HG02610 (cell line): ENCODE results near the gene KIF26A.

Experiments used
- ATAC-seq: cut with Tn5 transposase; IDR thresholded peaks from one replicate; pipeline ENCODE4 v1.9.1; 2021; ENCODE audit warnings: mild to moderate bottlenecking, moderate library complexity; ENCODE audit not compliant: unreplicated experiment

Gene KIF26A

DNA sequence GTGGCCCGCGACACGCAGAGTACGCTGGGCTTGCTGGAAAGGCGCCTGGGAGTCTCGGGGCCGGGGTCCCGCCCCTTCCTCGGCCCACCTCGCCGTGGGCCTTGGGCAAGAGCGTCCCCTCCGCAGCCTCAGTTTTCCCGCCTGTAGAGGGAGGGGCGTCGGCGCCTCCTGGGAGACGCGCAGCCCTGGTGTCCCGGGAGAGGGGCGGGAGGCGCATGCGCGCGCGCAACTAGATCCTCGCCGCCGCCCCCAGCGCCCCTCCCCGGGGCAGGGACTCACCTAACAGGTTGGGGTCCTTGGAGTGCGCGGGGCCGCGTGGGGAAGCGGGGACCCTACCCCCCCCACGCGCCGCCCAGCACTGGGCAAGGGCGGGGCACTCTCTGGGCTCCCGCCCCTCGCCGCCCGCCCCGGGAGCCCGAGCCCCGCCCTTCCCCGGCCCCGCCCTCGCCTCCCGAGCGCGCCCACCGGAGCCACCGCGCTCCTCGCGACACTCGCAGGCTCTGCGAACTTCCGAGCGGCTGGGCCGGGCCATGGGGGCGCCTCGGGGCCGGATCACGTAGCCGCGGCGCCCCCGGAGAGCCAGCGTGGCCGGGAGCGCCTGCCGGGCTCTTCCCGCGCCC is at the start of gene KIF26A:
Gene KIF26A, plus strand, starts transcription at position 490 of the 620 bp plus-strand sequence. CDS start 136 bp downstream, outside the sequence.
- ATAC-seq = no peak

GRCh38 chr14:104090071-104090748 is 48.2 kb upstream of the KIF26A start:
- ATAC-seq = no peak

DNA sequence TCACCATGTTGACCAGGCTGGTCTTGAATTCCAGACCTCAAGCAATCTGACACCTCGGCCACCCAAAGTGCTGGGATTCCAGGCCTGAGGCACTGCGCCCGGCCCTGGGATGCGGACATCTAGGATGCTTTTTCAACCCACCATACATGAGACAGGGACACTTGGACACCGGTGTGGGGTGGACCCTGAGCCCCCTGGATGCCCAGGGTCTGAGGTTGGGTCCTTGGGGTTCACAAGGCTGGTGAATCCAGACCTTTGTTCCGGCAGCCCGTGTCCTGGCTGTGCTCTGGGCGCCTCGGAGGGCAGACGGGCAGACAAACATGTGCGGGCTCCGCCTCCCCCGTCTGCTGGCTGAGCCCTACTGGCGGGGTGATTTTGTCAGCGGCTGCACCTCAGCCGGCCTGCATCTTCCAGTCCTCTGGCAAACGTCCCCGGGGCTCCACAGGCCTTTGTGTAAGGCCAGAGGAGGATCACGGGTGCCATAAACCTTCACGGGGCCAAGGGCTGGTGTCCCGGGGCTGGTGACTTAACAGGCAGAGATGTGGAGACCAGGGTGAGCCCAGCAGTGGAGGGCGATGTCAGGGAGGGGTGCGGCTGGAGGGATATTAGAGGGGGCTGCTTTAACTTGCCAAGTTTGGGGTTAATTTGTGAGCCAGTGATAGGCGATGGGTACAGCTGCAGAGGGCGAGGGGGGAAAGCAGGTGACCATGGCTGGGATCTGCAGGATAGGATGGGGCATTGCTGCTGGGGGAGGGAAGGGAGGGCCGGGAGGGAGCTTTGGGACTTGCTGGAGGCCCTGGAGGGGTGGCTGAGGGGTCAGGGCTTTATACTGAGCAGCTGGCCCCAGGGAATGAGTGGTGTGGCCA is 47.1 kb upstream of the KIF26A start:
- ATAC-seq = no peak

DNA sequence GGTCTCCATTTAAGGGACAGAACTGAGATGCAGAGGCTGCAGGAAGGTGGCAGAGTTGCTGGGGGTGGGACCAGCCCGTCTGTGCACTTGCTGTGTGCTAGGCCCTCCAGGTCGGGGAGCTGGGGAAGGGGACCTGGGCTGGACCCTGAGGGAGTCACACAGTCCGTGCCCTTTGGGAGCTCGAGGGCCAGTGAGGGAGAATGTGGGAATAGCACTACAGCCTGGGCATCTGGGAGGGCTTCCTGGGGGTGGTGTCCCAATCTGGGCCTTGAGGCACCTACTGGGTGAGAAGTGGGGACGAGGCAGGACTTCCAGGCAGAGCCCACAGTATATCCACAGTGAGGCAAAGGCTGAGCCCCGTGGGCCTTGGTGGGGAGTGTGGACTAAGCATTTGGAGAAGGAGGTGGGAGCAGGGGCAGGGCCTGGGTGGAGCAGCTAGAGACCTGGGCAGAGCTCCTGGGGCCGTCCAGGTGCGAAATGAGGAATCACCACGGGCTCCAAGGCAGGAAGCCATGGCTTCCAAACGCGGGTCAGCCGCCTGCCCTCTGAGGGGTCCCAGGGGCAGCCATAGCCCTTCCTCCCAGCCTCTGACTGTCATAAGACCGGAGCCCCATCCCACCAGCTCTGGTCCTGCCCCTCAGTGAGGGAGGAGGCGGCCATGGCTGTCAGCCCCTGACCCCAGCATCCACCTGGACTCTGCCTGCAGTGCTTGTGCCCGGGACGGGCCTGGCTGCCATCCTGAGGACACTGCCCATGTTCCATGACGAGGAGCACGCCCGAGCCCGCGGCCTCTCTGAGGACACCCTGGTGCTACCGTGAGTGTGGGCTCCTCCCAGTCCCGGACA is 46.2 kb upstream of the KIF26A start:
- ATAC-seq = no peak

GRCh38 chr14:104092931-104093365 is 45.4 kb upstream of the KIF26A start:
- no peak for ATAC-seq

GRCh38 chr14:104093366-104094055 is 44.9 kb upstream of the KIF26A start:
- no peak for ATAC-seq

DNA sequence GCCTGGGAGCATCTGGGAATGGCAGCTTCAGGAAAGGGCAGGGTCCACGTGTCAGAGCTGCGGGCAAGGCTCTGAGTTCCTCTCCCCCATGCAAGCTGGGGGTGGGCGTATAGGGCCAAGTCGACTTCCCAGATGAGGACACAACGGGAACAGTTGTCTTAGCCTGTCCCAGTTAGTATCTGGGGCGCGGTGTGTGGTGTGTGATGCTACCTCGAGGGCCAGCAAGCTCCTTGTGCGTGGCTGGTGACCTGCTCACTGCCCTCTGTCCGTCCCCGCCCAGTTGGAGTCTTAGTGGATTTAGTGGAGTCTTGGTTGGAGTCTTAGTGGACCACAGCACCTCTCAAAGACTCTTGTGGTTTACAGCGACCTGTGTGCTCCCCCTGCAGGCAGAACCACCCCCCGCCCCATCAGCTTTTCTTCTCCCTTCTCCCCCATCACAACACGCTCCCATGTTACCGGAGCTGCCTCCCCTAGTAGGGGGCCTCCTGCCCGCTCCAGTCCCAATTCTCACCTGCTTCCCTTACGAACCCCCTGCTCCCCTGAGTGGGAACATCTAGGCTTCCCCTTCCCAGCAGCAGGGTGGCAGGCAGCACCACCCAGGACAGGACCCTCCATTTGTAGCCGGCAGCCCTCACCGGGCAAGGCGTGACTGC is 44.2 kb upstream of the KIF26A start:
- no peak for ATAC-seq

DNA sequence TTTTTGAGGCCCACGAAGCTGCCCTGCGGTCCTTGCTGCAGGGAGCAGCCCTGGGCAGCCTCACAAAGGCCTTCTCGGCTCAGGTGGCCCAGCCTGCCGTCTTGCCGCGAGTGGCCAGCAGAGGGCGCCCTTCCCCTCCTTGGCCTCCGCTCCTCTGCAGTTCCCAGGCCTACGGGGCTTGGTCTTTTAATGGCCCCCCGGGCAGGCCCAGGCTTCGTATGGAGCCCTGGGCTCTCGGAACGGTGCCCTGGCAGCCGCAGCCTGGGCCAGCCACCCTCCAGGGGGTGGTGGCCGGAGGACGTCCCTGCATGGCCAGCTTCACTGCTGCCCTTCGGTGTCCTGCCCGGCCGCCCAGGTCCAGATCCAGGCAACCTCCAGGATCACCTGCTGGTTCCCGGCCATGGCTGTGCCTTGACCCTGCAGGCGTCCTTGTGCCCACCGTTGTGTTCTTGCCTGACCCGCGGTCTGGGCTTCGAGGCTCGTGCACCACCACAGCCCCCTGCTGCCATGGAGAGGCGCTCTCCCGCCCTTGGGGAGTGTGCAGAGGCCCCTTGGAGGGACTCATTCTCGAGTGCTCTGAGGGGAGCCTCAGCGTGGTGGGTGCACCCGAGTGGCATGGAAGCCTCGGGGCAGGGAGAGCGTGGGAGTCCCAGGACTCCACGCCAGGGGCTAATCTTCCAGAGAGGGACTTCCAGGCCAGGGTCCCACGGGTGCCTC is 43.5 kb upstream of the KIF26A start:
- ATAC-seq = no peak

DNA sequence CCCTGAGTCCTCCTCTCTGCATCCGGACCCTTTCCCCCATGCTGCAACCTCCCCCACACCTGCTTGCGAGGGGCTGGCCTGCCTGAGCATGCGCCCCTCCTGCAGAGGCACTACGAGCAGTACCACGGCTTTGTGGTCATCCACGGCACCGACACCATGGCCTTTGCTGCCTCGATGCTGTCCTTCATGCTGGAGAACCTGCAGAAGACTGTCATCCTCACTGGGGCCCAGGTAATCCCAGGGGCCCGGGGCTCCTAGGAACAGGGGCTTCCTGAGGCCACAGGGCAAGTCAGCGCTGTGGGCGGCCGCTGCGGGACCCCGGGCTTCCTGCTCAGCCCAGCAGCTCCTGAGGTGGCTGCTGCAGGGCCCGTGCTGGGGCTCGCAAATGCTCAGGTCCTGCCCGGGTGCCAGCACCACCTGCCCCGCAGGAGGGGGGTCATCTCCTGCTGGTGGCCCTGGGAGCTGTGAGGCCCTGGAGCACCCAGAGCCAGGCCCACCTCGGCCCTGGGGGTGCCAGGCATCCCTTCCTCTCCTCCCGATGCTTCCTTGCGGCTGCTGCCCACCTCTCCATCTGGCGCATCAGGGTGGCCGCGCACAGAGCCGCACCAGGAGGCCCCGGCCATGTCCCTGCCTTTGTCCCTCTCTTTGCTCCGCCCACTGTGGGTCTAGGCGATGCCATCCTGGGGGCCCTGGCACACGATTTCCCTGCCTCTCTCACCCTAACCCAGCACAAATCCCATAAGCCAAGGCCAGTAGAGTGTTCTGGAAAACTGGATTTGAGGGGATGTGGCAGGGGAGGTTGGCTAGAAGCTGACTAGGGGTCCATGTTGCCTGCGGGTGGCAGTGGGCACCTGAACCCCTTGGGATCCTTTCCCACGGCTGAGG is 42.7 kb upstream of the KIF26A start:
- ATAC-seq = no peak

GRCh38 chr14:104096318-104096717 is 42.1 kb upstream of the KIF26A start:
- ATAC-seq = no peak

DNA sequence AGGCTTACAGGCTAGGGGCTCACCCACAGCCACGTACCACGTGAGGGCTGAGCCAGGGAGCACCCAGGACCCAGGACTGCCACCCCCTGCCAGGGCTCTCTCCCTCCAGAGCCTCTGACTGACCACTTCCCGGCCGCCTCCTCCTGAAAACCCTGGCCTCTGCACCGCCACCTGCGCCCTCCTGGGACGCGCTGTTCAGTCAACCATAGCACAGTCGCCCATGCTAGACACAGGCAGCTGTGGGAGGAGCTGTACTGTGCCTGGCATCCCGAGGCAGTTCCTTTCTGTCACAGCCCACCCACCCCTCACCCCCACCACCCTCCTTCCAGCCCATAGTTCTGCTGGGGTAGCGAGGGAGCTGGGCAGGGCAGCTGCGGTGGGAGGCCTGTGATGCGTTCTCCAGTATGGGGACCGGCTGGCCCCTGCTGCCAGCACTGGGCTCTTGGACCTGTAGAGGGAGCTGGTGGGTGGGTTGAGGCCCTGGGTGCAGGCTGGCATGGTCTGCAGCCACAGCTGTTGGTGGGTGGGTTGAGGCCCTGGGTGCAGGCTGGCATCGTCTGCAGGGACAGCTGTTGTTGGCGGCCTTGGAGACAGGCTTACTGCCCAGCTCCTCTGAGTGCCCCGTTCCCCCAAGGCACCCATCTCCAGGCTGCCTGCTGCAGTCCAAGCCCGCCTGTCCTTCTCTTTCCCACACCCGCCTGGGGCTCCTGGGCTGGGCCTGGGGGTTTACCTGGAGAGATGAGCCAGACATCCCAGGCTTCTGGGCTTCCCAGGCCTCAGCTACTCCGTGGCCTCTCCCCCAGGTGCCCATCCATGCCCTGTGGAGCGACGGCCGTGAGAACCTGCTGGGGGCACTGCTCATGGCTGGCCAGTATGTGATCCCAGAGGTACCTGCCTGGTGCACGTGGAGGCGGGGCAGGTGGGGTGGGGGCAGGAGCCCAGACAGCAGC is 41.4 kb upstream of the KIF26A start:
- ATAC-seq = no peak

GRCh38 chr14:104098272-104099095 is 39.9 kb upstream of the KIF26A start:
- ATAC-seq = no peak

DNA sequence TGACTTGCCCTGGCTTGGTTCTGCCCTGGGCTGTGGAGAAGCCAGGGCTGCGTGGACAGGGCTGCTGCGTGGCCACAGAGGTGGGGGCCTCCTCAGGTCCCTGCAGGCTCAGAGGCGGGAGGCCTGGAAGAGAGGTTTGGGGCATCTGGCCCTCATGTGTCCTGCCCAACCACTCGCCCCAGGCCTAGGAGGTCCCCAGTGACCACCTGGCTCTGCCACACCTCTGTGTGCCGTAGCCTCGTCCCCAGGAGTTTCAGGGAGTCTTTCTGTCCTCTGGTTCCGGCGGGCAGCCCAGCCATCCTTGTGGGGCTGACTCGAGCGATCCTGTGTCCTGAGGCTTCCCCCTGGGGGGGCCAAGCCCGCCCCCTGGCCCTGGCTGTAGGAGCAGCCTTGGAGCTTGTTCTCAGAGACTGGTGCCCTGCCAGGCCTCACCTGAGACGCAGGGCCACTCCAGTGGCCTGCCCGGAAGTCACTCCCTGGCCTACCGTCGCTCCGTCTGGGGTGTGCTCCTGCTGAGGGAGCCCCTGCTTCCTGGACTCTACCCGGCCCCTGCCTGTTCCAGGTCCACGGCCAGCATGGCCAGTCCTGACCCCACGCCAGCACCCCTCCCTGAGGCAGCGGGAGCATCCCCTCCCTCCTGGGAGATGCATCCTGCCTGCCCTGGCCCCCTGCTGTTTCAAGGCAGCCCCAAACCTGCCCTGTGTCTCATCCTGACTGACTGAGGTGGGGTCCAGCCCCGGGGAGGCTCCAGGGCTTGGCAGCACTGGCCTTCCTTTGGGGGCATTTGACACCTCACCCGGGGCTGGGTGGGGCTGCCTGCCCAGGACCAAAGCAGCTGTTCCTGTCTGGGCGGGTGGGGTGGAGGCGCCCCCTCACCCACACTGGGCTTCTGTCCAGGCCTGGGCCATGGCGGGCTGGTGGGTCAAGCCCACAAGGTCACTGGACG is 39.0 kb upstream of the KIF26A start:
- ATAC-seq = no peak

DNA sequence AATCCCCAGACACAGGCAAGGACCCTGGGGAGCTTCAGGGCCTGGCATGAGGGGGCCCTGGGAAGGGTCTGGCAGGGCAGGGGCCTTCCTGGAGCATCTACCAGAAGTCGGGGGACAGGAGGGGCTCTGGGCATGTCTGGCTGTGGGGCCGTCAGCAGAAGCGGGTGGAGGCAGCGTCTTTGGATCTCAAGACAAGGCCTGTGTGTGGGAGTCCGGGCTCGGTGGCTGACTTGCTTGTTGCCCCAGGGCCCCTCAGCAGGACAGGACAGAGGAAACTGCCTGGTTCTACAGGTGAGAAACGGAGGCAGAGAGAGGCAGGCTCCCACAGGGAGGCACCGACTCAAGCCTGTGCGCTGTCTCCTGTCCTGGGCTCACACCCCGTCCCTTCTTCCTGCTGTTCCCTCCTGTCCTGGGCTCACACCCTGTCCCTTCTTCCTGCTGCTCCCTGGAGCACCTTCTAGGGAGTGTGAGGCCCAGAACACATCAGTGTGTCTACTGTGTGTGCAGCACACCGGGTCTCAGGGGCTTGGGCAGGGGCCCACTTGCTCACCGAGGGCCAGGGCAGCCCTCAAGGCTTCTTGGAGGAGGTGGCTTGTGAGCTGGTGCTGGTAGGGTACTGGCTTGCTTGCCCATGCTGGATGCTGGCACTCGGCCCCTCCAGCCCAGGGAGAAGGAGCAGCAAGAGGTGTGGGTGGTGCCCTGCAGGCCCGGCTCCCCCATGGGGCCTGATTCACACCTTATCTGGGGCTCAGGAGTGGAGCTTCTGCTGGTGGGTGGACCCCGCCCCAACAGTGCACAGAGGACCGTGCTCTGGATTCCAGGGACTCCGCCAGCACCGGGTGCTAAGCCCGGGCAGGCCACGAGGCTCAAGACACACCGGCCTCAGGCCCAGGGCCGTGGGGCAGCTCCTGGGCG is 38.0 kb upstream of the KIF26A start:
- ATAC-seq = no peak
